Esophagus squamous epithelium (tissue), 4 donors: ENCODE data around the gene PROSER2.

Experiments used
- CTCF ChIP-seq, 6 experiments: fragments of 450-650 bp in 4 of 6; fragments of 200-600 bp in 2 of 6; sonication (generic) in 2 of 6; IDR thresholded peaks; one replicate each; pipeline ENCODE4 v1.5.1; 2016 to 2019; ENCODE audit warnings: antibody characterized with exemption in 6 of 6, mild to moderate bottlenecking in 4 of 6, moderate library complexity in 4 of 6
- POLR2A ChIP-seq, 4 donors: fragments of 450-650 bp; IDR thresholded peaks; one replicate each; pipeline ENCODE4 v1.6.1; 2017; ENCODE audit warnings: antibody characterized with exemption in 4 of 4, mild to moderate bottlenecking in 4 of 4, moderate library complexity in 3 of 4

- TF ChIP-seq CTCF (IDR thresholded peaks at IDR 0.05) (no peak), POLR2A (IDR thresholded peaks at IDR 0.05) (no peak)
These were observed 90.0 kb downstream of the PROSER2 start for GRCh38 chr10:11913079-11913641.
